GM19351 (cell line): ENCODE results near the gene SLITRK5.

ENCODE experiments used
- ATAC-seq: cut with Tn5 transposase; IDR thresholded peaks from one replicate; pipeline ENCODE4 v1.9.1; 2021; ENCODE audit warnings: mild to moderate bottlenecking, moderate library complexity; ENCODE audit not compliant: unreplicated experiment

Gene SLITRK5

GRCh38 chr13:87698268-87698667 lies 27.1 kb downstream of the SLITRK5 start:
- no peak for ATAC-seq

- ATAC-seq: no peak
These were observed 38.8 kb downstream of the SLITRK5 start for GRCh38 chr13:87709947-87710346.

GRCh38 chr13:87712012-87712411 lies 40.8 kb downstream of the SLITRK5 start:
- ATAC-seq: no peak
